IPS-15b (cell line): Measurements from ENCODE around the gene DYRK1B.
A peak's percentile ranks its signal among the peaks of the same experiment; 100 is the strongest.

Source experiments
- H3K27me3 ChIP-seq: one replicate; pipeline ENCODE4 v1.6.1; 2013; ENCODE audit warnings: low read length; ENCODE audit not compliant: control insufficient read depth, insufficient read depth
- H3K36me3 ChIP-seq: one replicate; pipeline ENCODE4 v1.6.1; 2013; ENCODE audit warnings: low read length; ENCODE audit not compliant: control insufficient read depth, insufficient read depth
- H3K4me1 ChIP-seq: one replicate; pipeline ENCODE4 v1.6.1; 2013; ENCODE audit warnings: mild to moderate bottlenecking, low read length; ENCODE audit not compliant: control insufficient read depth, insufficient read depth
- H3K4me3 ChIP-seq: one replicate; pipeline ENCODE4 v1.5.1; 2013; ENCODE audit warnings: low read depth, low read length
- H3K9ac ChIP-seq: one replicate; pipeline ENCODE4 v1.6.1; 2013; ENCODE audit warnings: low read depth, mild to moderate bottlenecking, low read length
- H3K9me3 ChIP-seq: one replicate; pipeline ENCODE4 v1.6.1; 2013; ENCODE audit warnings: mild to moderate bottlenecking, low read length; ENCODE audit not compliant: control insufficient read depth, insufficient read depth

DYRK1B gene

GRCh38 chr19:39828015-39828653 lies 5.8 kb downstream of the DYRK1B start:
- no peaks in the 10 kb centered on the region for H3K27me3 ChIP-seq
- H3K9ac ChIP-seq, result no peak overlapping the region
- no peak overlapping the region for H3K4me3 ChIP-seq
- H3K36me3 ChIP-seq, result peaks cover 15% of the 10 kb centered on the region
- H3K9me3 ChIP-seq, result no peaks in the 10 kb centered on the region
- H3K4me1 ChIP-seq, result peaks cover 5% of the 10 kb centered on the region

GRCh38 chr19:39827216-39827615 lies 6.7 kb downstream of the DYRK1B start:
- no peaks in the 10 kb centered on the region for H3K27me3 ChIP-seq
- peaks cover 15% of the 10 kb centered on the region for H3K36me3 ChIP-seq
- peaks cover 2% of the 10 kb centered on the region for H3K4me1 ChIP-seq
- no peak overlapping the region for H3K4me3 ChIP-seq
- H3K9me3 ChIP-seq, result no peaks in the 10 kb centered on the region
- H3K9ac ChIP-seq, result no peak overlapping the region

GRCh38 chr19:39826311-39826945 lies 7.5 kb downstream of the DYRK1B start:
- H3K36me3 ChIP-seq, result peaks cover 15% of the 10 kb centered on the region
- H3K4me3 ChIP-seq, result no peak overlapping the region
- H3K4me1 ChIP-seq, result peaks cover 2% of the 10 kb centered on the region
- H3K9ac ChIP-seq, result no peak overlapping the region
- H3K9me3 ChIP-seq, result no peaks in the 10 kb centered on the region
- no peaks in the 10 kb centered on the region for H3K27me3 ChIP-seq

GRCh38 chr19:39825531-39826076 lies 8.4 kb downstream of the DYRK1B start:
- no peak overlapping the region for H3K4me3 ChIP-seq
- H3K27me3 ChIP-seq, result no peaks in the 10 kb centered on the region
- no peak overlapping the region for H3K9ac ChIP-seq
- H3K4me1 ChIP-seq, result peaks cover 2% of the 10 kb centered on the region
- peaks cover 12% of the 10 kb centered on the region for H3K36me3 ChIP-seq
- H3K9me3 ChIP-seq, result no peaks in the 10 kb centered on the region

DNA sequence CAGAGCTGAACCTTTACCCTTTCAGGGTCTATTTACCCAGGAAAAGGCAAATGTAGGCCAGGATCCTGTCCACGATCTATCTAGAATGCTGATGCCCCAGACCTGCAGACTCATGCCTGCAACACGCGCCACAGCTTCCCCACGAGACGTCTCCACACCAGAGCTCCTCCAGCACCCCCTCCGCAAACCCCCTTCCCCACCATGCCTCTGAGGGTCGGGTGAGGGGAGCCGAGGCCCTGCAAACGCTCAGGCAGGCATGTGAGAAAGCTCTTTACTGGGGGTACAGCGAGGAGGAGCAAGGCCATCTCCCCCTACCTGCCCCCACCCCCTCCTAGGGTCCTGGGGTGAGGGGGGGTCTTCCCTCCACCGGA lies 8.9 kb downstream of the DYRK1B start:
- peaks cover 8% of the 10 kb centered on the region for H3K36me3 ChIP-seq
- H3K27me3 ChIP-seq, result no peaks in the 10 kb centered on the region
- no peaks in the 10 kb centered on the region for H3K9me3 ChIP-seq
- no peak overlapping the region for H3K9ac ChIP-seq
- peak overlapping the region; percentile 45 for H3K4me3 ChIP-seq
- peaks cover 2% of the 10 kb centered on the region for H3K4me1 ChIP-seq

GRCh38 chr19:39824143-39825092 lies 9.5 kb downstream of the DYRK1B start:
- Histone ChIP-seq H3K36me3 (peaks cover 4% of the 10 kb centered on the region), H3K9ac (peak overlapping the region; percentile 83), H3K4me1 (peaks cover 2% of the 10 kb centered on the region), H3K27me3 (no peaks in the 10 kb centered on the region), H3K4me3 (peak overlapping the region; percentile 98), H3K9me3 (no peaks in the 10 kb centered on the region)

- peak overlapping the region; percentile 83 for H3K9ac ChIP-seq
- peaks cover 3% of the 10 kb centered on the region for H3K36me3 ChIP-seq
These were observed 10.3 kb downstream of the DYRK1B start for GRCh38 chr19:39823686-39824085.

GRCh38 chr19:39820696-39821095 lies 13.3 kb downstream of the DYRK1B start:
- H3K27me3 ChIP-seq, result no peaks in the 10 kb centered on the region
- H3K9ac ChIP-seq, result no peak overlapping the region
- no peak overlapping the region for H3K4me3 ChIP-seq
- H3K9me3 ChIP-seq, result no peaks in the 10 kb centered on the region
- no peaks in the 10 kb centered on the region for H3K36me3 ChIP-seq
- peaks cover 2% of the 10 kb centered on the region for H3K4me1 ChIP-seq

More at GRCh38 chr19:39823686-39824085, 10.3 kb downstream of the DYRK1B start:
- Histone ChIP-seq H3K9me3 (no peaks in the 10 kb centered on the region), H3K27me3 (no peaks in the 10 kb centered on the region), H3K4me3 (peak overlapping the region; percentile 98), H3K4me1 (peaks cover 2% of the 10 kb centered on the region)

GRCh38 chr19:39819786-39820185 lies 14.2 kb downstream of the DYRK1B start:
- H3K9ac ChIP-seq, result no peak overlapping the region
- no peaks in the 10 kb centered on the region for H3K36me3 ChIP-seq
- peaks cover 2% of the 10 kb centered on the region for H3K4me1 ChIP-seq
- no peaks in the 10 kb centered on the region for H3K27me3 ChIP-seq
- no peak overlapping the region for H3K4me3 ChIP-seq
- H3K9me3 ChIP-seq, result no peaks in the 10 kb centered on the region

- Histone ChIP-seq H3K4me3 (no peak overlapping the region), H3K4me1 (peaks cover 2% of the 10 kb centered on the region), H3K9ac (no peak overlapping the region), H3K9me3 (no peaks in the 10 kb centered on the region), H3K36me3 (no peaks in the 10 kb centered on the region), H3K27me3 (no peaks in the 10 kb centered on the region)
These were observed 15.3 kb downstream of the DYRK1B start for GRCh38 chr19:39818626-39819097.

- no peaks in the 10 kb centered on the region for H3K4me1 ChIP-seq
- no peaks in the 10 kb centered on the region for H3K36me3 ChIP-seq
- H3K27me3 ChIP-seq, result no peaks in the 10 kb centered on the region
- no peak overlapping the region for H3K9ac ChIP-seq
- H3K4me3 ChIP-seq, result no peak overlapping the region
- H3K9me3 ChIP-seq, result no peaks in the 10 kb centered on the region
These were observed 15.9 kb downstream of the DYRK1B start for GRCh38 chr19:39817888-39818561.
